ENCODE data around the gene DLX5. TPM values are rescaled to one million over a fixed set of nuclear protein-coding genes. Genes with fewer than 3 reads are reported as not detected.

Gene DLX5
- total RNA-seq, 1 donor from 2014 or later, result 3.7 TPM

- Histone ChIP-seq H3K9me3 (no peaks in the 10 kb centered on the region), H3K36me3 (no peaks in the 10 kb centered on the region), H3K27ac (no peak overlapping the region), H3K4me3 (peak overlapping the region; percentile 40 to 54), H3K27me3 (peaks cover 10% of the 10 kb centered on the region), H3K4me1 (peaks cover 24% of the 10 kb centered on the region)
- DNase-seq (ENCODE audit: extremely low spot score in 2 of 2), result no peak
- TF ChIP-seq POLR2AphosphoS5 (IDR thresholded peaks at IDR 0.05; ENCODE audit: insufficient read depth in 1 of 2, low read depth in 1 of 2) (no peak), POLR2A (IDR thresholded peaks at IDR 0.05) (no peak), CTCF (IDR thresholded peaks at IDR 0.05) (no peak)
- intact Hi-C loops (cut with DNase I), result no loop called here
These were observed 20.1 kb downstream of the DLX5 start for GRCh38 chr7:97004247-97005182.

DNA sequence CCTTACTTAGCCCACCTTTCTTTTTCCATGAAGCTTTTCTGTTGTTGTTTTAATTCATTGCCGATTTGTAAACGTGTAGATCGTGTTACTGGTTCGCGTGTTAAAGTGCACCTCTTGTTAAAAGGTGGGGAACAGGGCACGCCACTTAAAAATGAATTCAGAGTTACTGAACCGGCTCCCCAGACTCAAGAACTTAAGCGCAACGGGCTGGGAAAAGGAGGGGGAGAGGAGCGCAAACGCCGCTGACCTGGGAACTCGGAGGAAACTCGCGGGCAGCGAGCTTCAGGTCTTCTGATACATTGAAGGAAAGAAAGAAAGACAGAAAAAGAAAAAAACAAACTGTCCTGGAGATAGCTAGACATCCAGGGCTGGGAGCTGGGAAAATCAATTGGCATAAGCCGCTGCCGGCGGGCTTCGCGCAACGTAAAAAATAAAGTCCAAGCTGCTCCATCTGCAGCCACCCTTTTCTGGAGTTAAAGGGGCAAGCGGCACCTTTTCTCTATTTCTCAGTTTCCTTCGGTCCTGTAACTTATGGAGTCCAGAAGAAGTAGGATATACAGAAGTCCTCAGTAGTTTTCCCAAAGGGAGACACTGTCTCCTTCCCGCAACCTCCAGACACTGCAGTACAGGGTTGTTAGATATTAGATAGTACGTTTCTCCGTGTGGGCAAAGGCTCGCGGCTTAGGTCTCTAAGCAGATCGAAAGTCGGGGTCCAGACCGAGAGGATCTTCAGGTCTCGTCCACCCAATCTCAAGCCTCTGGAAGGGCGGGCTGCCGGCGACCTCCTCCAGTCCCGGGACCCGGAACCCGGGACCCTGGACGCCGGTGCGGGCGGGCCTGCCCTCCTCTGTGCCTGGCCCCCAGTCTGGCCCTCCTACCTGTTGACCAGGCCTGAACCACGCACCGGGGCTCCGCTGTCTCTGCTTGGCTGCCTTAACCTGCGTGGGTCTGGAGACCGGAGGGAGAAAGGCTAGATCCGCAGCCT lies 21.1 kb downstream of the DLX5 start:
- Histone ChIP-seq H3K27me3 (peaks cover 10% of the 10 kb centered on the region), H3K4me3 (no peak overlapping the region), H3K4me1 (peaks cover 24% of the 10 kb centered on the region), H3K36me3 (no peaks in the 10 kb centered on the region), H3K27ac (no peak overlapping the region), H3K9me3 (no peaks in the 10 kb centered on the region)
- TF ChIP-seq POLR2A (IDR thresholded peaks at IDR 0.05) (no peak), CTCF (IDR thresholded peaks at IDR 0.05) (no peak), POLR2AphosphoS5 (IDR thresholded peaks at IDR 0.05; ENCODE audit: insufficient read depth in 1 of 2, low read depth in 1 of 2) (no peak)
- intact Hi-C loops (cut with DNase I), result no loop called here
- no peak for DNase-seq (ENCODE audit: extremely low spot score in 2 of 2)

- intact Hi-C loops (cut with DNase I), result no loop called here
- DNase-seq (ENCODE audit: extremely low spot score in 2 of 2), result no peak
- H3K4me3 ChIP-seq, result no peak overlapping the region
- no peaks in the 10 kb centered on the region for H3K36me3 ChIP-seq
- no peak for TF ChIP-seq POLR2AphosphoS5 (IDR thresholded peaks at IDR 0.05; ENCODE audit: insufficient read depth in 1 of 2, low read depth in 1 of 2)
- no peak for TF ChIP-seq CTCF (IDR thresholded peaks at IDR 0.05)
- TF ChIP-seq POLR2A (IDR thresholded peaks at IDR 0.05), result no peak
- H3K9me3 ChIP-seq, result no peaks in the 10 kb centered on the region
- peaks cover 24% of the 10 kb centered on the region for H3K4me1 ChIP-seq
- peaks cover 11% of the 10 kb centered on the region for H3K27me3 ChIP-seq
- no peak overlapping the region for H3K27ac ChIP-seq
These were observed 21.9 kb downstream of the DLX5 start for GRCh38 chr7:97002555-97003261.

- TF ChIP-seq POLR2A (IDR thresholded peaks at IDR 0.05) (no peak), POLR2AphosphoS5 (IDR thresholded peaks at IDR 0.05; ENCODE audit: insufficient read depth in 1 of 2, low read depth in 1 of 2) (no peak), CTCF (IDR thresholded peaks at IDR 0.05) (no peak)
- Histone ChIP-seq H3K27me3 (peaks cover 19% of the 10 kb centered on the region), H3K36me3 (no peaks in the 10 kb centered on the region), H3K4me3 (no peak overlapping the region), H3K9me3 (no peaks in the 10 kb centered on the region), H3K27ac (no peak overlapping the region), H3K4me1 (peaks cover 24% of the 10 kb centered on the region)
- intact Hi-C loops (cut with DNase I), result no loop called here
- DNase-seq (ENCODE audit: extremely low spot score in 2 of 2), result no peak
These were observed 22.7 kb downstream of the DLX5 start for GRCh38 chr7:97001656-97002554.

Data from vagina (tissue), 2 donors.